IPS-11a (cell line): ENCODE measurements around the gene SLC11A2.
"Not testable (repeated sequence)": the region's sequence is repeated elsewhere in the genome, so short reads cannot be mapped to it uniquely, and the experiment has no call there.

Source experiments
- H3K4me3 ChIP-seq: one replicate; pipeline ENCODE4 v1.5.1; 2013; ENCODE audit warnings: low read depth, low read length, control low read depth

SLC11A2 gene

GRCh38 chr12:50949801-50950302 lies 76.3 kb downstream of the SLC11A2 start:
- H3K4me3 ChIP-seq = no peak overlapping the region

GRCh38 chr12:50948798-50949197 lies 77.4 kb downstream of the SLC11A2 start:
- no peak overlapping the region for H3K4me3 ChIP-seq

- no peak overlapping the region for H3K4me3 ChIP-seq
Observed at GRCh38 chr12:50947933-50948626, 78.1 kb downstream of the SLC11A2 start.

- no peak overlapping the region for H3K4me3 ChIP-seq
Observed at GRCh38 chr12:50937653-50938052, 88.5 kb downstream of the SLC11A2 start.

GRCh38 chr12:50936821-50937530 lies 89.2 kb downstream of the SLC11A2 start:
- H3K4me3 ChIP-seq = no peak overlapping the region

- H3K4me3 ChIP-seq = no peak overlapping the region
Observed at GRCh38 chr12:50934981-50935807, 91.0 kb downstream of the SLC11A2 start.

- no peak overlapping the region for H3K4me3 ChIP-seq
Observed at GRCh38 chr12:50934371-50934851, 91.8 kb downstream of the SLC11A2 start.

- no peak overlapping the region for H3K4me3 ChIP-seq
Observed at GRCh38 chr12:50933459-50934124, 92.6 kb downstream of the SLC11A2 start.

GRCh38 chr12:50932787-50933280 lies 93.3 kb downstream of the SLC11A2 start:
- no peak overlapping the region for H3K4me3 ChIP-seq

GRCh38 chr12:50930477-50930876 lies 95.7 kb downstream of the SLC11A2 start:
- not testable (repeated sequence) for H3K4me3 ChIP-seq

GRCh38 chr12:50929831-50930230 lies 96.4 kb downstream of the SLC11A2 start:
- H3K4me3 ChIP-seq = no peak overlapping the region
